CD4-positive, alpha-beta T cell treated with Interleukin-4 for 4 hours (primary cell): ENCODE data around the gene SULT4A1.
"Not testable (repeated sequence)": the region's sequence is repeated elsewhere in the genome, so short reads cannot be mapped to it uniquely, and the experiment has no call there.

Experiments used
- DNase-seq: peaks from one replicate; pipeline ENCODE4 v3.0.0-alpha.2; 2020

SULT4A1 gene

GRCh38 chr22:43862074-43862881 lies at the start of gene SULT4A1:
SULT4A1 (minus strand) TSS chr22:43862513; CDS start chr22:43862382, 131 bp downstream.
- DNase-seq: no peak

- DNase-seq: no peak
Observed at GRCh38 chr22:43911351-43911750, 49.0 kb upstream of the SULT4A1 start.

- no peak for DNase-seq
Observed at GRCh38 chr22:43910178-43910695, 47.9 kb upstream of the SULT4A1 start.

GRCh38 chr22:43909708-43910107 lies 47.4 kb upstream of the SULT4A1 start:
- no peak for DNase-seq

- no peak for DNase-seq
Observed at GRCh38 chr22:43905681-43906080, 43.4 kb upstream of the SULT4A1 start.

- DNase-seq: peak; percentile 36
Observed at GRCh38 chr22:43904412-43904811, 42.1 kb upstream of the SULT4A1 start.

- not testable (repeated sequence) for DNase-seq
Observed at GRCh38 chr22:43903033-43903432, 40.7 kb upstream of the SULT4A1 start.

GRCh38 chr22:43901976-43902643 lies 39.8 kb upstream of the SULT4A1 start:
- DNase-seq: no peak

GRCh38 chr22:43900206-43900605 lies 37.9 kb upstream of the SULT4A1 start:
- no peak for DNase-seq

GRCh38 chr22:43897751-43898261 lies 35.5 kb upstream of the SULT4A1 start:
- no peak for DNase-seq

GRCh38 chr22:43895986-43896645 lies 33.8 kb upstream of the SULT4A1 start:
- no peak for DNase-seq

GRCh38 chr22:43894122-43894521 lies 31.8 kb upstream of the SULT4A1 start:
- DNase-seq: no peak

- no peak for DNase-seq
Observed at GRCh38 chr22:43893266-43893665, 31.0 kb upstream of the SULT4A1 start.

- DNase-seq: no peak
Observed at GRCh38 chr22:43892183-43892894, 30.0 kb upstream of the SULT4A1 start.

- no peak for DNase-seq
Observed at GRCh38 chr22:43891360-43892182, 29.3 kb upstream of the SULT4A1 start, which contains the start of gene PNPLA5. PNPLA5 (minus strand) TSS chr22:43892013; CDS start chr22:43891880, 133 bp downstream.

GRCh38 chr22:43890901-43891331 lies 28.6 kb upstream of the SULT4A1 start:
- DNase-seq: no peak

- DNase-seq: no peak
Observed at GRCh38 chr22:43889860-43890253, 27.5 kb upstream of the SULT4A1 start.

GRCh38 chr22:43889201-43889859 lies 27.0 kb upstream of the SULT4A1 start:
- DNase-seq: no peak

GRCh38 chr22:43888740-43889139 lies 26.4 kb upstream of the SULT4A1 start:
- DNase-seq: no peak

GRCh38 chr22:43887391-43887790 lies 25.1 kb upstream of the SULT4A1 start:
- DNase-seq: no peak

- DNase-seq: no peak
Observed at GRCh38 chr22:43886231-43886630, 23.9 kb upstream of the SULT4A1 start.
